HepG2 (cell line): ENCODE measurements around the gene TSPAN2. TPM values are rescaled to one million over a fixed set of nuclear protein-coding genes. Genes with fewer than 3 reads are reported as not detected.
A peak's percentile ranks its signal among the peaks of the same experiment; 100 is the strongest.

Source experiments
- FOSL1 ChIP-seq: sonication (generic); formaldehyde crosslinking; IDR thresholded peaks from 2 replicates; pipeline ENCODE4 v1.9.0; 2021; ENCODE audit warnings: missing genetic modification reagents, borderline replicate concordance
- FOSL2 ChIP-seq: sonication (generic); formaldehyde crosslinking; IDR thresholded peaks from 2 replicates; pipeline ENCODE4 v1.4.0; 2020; ENCODE audit warnings: missing genetic modification reagents
- HMG20A ChIP-seq: IDR thresholded peaks from 2 replicates; pipeline ENCODE4 v1.6.1; 2016; ENCODE audit warnings: borderline replicate concordance
- HNF4A ChIP-seq: sonication (generic); formaldehyde crosslinking; IDR thresholded peaks from 2 replicates; pipeline ENCODE4 v1.4.0; 2020; ENCODE audit warnings: missing genetic modification reagents
- NR3C1 ChIP-seq: sonication (generic); formaldehyde crosslinking; IDR thresholded peaks from 2 replicates; pipeline ENCODE4 v1.4.0; 2020; ENCODE audit warnings: missing genetic modification reagents
- NRL ChIP-seq: sonication (generic); formaldehyde crosslinking; IDR thresholded peaks from 2 replicates; pipeline ENCODE4 v1.5.0; 2020; ENCODE audit warnings: missing genetic modification reagents, mild to moderate bottlenecking, moderate library complexity, borderline replicate concordance
- SMC3 ChIP-seq: IDR thresholded peaks from 2 replicates; pipeline ENCODE4 v1.6.1; 2011; ENCODE audit warnings: low read length, improper control_type of control experiment
- ZNF12 ChIP-seq: sonication (generic); formaldehyde crosslinking; IDR thresholded peaks from 2 replicates; pipeline ENCODE4 v1.5.0; 2020; ENCODE audit warnings: missing genetic modification reagents
- ZNF264 ChIP-seq: sonication (generic); formaldehyde crosslinking; IDR thresholded peaks from 2 replicates; pipeline ENCODE4 v1.4.0; 2020; ENCODE audit warnings: missing genetic modification reagents
- ZNF737 ChIP-seq: sonication (generic); formaldehyde crosslinking; IDR thresholded peaks from 2 replicates; pipeline ENCODE4 v1.5.0; 2020; ENCODE audit warnings: missing genetic modification reagents, mild to moderate bottlenecking, borderline replicate concordance
- ZNF772 ChIP-seq: sonication (generic); formaldehyde crosslinking; IDR thresholded peaks from 2 replicates; pipeline ENCODE4 v1.5.0; 2020; ENCODE audit warnings: mild to moderate bottlenecking, missing genetic modification reagents
- ZSCAN21 ChIP-seq: sonication (generic); formaldehyde crosslinking; IDR thresholded peaks from 2 replicates; pipeline ENCODE4 v1.8.0; 2022; ENCODE audit warnings: mild to moderate bottlenecking, missing genetic modification reagents, moderate library complexity, borderline replicate concordance
- polyA plus RNA-seq, 8 experiments: library from polyadenylated mRNA; depleted of rRNA in 3 of 8; stranded (reverse) in 7 of 8; unstranded in 1 of 8; fragments of >200 nt; fragmentation: Illumina TruSeq in 4 of 8; extraction: Trizol in 4 of 8; gene quantifications; 2 replicates each; pipeline versions ENCODE4 v1.2.1 to v1.2.3, GENCODE V29; 2011 to 2016; ENCODE audit warnings: low read depth in 4 of 8, missing spikeins in 1 of 8, mixed read lengths in 1 of 8; ENCODE audit not compliant: insufficient read depth in 1 of 8
- total RNA-seq, 5 experiments: library from RNA; depleted of rRNA; stranded (reverse); fragments of >200 nt; fragmentation: Illumina TruSeq; extraction: Trizol; gene quantifications; 2 replicates each; pipeline ENCODE4 v1.2.3, GENCODE V29; 2016; ENCODE audit warnings: low read depth in 1 of 5
- TF ChIP-seq, protein P1 (sequence below): fragments of 450-650 bp; IDR thresholded peaks from 2 replicates; pipeline ENCODE4 v1.6.1; 2017; ENCODE audit warnings: mild to moderate bottlenecking
- TF ChIP-seq, protein P2 (sequence below): IDR thresholded peaks from 2 replicates; pipeline ENCODE4 v1.6.1; 2016; ENCODE audit warnings: low read depth, borderline replicate concordance
- TF ChIP-seq, protein P3 (sequence below): sonication (generic); formaldehyde crosslinking; conservative IDR thresholded peaks from 2 replicates; pipeline ENCODE4 v1.4.0; 2020; ENCODE audit warnings: missing genetic modification reagents
- TF ChIP-seq, protein P4 (sequence below): sonication (generic); formaldehyde crosslinking; IDR thresholded peaks from one replicate; pipeline ENCODE4 v1.5.1; 2020; ENCODE audit warnings: mild to moderate bottlenecking, missing genetic modification reagents; ENCODE audit errors: not compliant biosample characterization

TSPAN2 gene
- total and polyA plus RNA-seq, 2 of the 13 experiments (the other 11 are each of a cell fraction or from before 2014, with no cell fraction given) = not detected

DNA sequence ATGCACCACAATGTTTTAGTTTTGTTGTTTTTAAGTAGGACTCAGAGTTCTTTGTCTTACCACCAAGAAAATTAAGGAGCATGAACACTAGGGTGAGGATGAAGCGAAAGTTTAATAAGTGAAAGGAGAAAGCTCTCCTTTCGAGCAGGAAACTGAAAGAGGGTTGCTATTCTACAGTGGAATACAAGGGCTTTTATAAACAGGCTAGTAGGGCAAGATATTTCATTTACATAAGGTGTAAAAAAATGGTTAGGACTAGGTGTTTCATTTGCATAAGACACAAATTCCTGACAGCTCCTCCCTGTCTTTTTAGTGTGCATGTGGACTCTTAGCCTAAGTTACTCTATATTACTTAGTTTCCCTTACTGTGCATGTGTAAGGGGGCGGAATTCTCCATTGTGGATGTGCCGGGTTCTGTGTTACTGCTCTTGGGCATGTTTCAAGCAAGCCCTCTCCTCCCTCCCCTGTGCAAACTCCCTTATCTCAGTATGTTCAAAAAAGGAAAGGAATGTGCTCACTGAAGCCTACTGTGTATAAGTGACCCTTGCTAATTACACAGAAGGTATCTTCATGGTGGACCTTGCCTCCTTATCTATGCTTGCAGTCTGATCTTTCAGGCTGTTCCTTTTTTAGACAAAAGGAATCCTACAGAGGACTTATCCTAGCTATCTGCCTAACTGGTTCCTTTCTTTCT is 52.3 kb downstream of the TSPAN2 start (continued):
- TF ChIP-seq, protein P1, sequence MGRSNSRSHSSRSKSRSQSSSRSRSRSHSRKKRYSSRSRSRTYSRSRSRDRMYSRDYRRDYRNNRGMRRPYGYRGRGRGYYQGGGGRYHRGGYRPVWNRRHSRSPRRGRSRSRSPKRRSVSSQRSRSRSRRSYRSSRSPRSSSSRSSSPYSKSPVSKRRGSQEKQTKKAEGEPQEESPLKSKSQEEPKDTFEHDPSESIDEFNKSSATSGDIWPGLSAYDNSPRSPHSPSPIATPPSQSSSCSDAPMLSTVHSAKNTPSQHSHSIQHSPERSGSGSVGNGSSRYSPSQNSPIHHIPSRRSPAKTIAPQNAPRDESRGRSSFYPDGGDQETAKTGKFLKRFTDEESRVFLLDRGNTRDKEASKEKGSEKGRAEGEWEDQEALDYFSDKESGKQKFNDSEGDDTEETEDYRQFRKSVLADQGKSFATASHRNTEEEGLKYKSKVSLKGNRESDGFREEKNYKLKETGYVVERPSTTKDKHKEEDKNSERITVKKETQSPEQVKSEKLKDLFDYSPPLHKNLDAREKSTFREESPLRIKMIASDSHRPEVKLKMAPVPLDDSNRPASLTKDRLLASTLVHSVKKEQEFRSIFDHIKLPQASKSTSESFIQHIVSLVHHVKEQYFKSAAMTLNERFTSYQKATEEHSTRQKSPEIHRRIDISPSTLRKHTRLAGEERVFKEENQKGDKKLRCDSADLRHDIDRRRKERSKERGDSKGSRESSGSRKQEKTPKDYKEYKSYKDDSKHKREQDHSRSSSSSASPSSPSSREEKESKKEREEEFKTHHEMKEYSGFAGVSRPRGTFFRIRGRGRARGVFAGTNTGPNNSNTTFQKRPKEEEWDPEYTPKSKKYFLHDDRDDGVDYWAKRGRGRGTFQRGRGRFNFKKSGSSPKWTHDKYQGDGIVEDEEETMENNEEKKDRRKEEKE = no peak
- TF ChIP-seq ZNF772 (no peak), HMG20A (CRISPR knock-in tag) (no peak), FOSL1 (CRISPR knock-in tag) (no peak), ZSCAN21 (CRISPR knock-in tag) (no peak), ZNF264 (0 out of 2 replicates have a peak, but pooled peaks have one; percentile 34), ZNF737 (CRISPR knock-in tag) (no peak), HNF4A (CRISPR knock-in tag) (peak; percentile 83), SMC3 (no peak), NRL (no peak), FOSL2 (CRISPR knock-in tag) (no peak), NR3C1 (no peak), ZNF12 (peak; percentile 79)
- TF ChIP-seq, protein P2, sequence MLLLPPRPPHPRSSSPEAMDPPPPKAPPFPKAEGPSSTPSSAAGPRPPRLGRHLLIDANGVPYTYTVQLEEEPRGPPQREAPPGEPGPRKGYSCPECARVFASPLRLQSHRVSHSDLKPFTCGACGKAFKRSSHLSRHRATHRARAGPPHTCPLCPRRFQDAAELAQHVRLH = no peak
- TF ChIP-seq, protein P3, sequence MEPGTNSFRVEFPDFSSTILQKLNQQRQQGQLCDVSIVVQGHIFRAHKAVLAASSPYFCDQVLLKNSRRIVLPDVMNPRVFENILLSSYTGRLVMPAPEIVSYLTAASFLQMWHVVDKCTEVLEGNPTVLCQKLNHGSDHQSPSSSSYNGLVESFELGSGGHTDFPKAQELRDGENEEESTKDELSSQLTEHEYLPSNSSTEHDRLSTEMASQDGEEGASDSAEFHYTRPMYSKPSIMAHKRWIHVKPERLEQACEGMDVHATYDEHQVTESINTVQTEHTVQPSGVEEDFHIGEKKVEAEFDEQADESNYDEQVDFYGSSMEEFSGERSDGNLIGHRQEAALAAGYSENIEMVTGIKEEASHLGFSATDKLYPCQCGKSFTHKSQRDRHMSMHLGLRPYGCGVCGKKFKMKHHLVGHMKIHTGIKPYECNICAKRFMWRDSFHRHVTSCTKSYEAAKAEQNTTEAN = no peak
- TF ChIP-seq, protein P4, sequence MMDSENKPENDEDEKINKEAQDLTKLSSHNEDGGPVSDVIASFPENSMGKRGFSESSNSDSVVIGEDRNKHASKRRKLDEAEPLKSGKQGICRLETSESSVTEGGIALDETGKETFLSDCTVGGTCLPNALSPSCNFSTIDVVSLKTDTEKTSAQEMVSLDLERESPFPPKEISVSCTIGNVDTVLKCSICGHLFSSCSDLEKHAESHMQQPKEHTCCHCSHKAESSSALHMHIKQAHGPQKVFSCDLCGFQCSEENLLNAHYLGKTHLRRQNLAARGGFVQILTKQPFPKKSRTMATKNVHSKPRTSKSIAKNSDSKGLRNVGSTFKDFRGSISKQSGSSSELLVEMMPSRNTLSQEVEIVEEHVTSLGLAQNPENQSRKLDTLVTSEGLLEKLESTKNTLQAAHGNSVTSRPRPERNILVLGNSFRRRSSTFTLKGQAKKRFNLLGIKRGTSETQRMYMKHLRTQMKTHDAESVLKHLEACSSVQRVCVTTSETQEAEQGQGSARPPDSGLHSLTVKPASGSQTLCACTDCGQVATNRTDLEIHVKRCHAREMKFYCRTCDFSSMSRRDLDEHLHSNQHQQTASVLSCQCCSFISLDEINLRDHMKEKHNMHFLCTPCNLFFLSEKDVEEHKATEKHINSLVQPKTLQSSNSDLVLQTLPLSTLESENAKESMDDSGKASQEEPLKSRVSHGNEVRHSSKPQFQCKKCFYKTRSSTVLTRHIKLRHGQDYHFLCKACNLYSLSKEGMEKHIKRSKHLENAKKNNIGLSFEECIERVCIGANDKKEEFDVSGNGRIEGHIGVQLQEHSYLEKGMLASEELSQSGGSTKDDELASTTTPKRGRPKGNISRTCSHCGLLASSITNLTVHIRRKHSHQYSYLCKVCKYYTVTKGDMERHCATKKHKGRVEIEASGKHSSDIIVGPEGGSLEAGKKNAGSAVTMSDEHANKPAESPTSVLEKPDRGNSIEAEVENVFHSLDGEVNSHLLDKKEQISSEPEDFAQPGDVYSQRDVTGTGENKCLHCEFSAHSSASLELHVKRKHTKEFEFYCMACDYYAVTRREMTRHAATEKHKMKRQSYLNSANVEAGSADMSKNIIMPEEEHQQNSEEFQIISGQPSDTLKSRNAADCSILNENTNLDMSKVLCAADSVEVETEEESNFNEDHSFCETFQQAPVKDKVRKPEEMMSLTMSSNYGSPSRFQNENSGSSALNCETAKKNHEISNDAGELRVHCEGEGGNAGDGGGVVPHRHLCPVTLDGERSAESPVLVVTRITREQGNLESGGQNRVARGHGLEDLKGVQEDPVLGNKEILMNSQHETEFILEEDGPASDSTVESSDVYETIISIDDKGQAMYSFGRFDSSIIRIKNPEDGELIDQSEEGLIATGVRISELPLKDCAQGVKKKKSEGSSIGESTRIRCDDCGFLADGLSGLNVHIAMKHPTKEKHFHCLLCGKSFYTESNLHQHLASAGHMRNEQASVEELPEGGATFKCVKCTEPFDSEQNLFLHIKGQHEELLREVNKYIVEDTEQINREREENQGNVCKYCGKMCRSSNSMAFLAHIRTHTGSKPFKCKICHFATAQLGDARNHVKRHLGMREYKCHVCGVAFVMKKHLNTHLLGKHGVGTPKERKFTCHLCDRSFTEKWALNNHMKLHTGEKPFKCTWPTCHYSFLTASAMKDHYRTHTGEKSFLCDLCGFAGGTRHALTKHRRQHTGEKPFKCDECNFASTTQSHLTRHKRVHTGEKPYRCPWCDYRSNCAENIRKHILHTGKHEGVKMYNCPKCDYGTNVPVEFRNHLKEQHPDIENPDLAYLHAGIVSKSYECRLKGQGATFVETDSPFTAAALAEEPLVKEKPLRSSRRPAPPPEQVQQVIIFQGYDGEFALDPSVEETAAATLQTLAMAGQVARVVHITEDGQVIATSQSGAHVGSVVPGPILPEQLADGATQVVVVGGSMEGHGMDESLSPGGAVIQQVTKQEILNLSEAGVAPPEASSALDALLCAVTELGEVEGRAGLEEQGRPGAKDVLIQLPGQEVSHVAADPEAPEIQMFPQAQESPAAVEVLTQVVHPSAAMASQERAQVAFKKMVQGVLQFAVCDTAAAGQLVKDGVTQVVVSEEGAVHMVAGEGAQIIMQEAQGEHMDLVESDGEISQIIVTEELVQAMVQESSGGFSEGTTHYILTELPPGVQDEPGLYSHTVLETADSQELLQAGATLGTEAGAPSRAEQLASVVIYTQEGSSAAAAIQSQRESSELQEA (CRISPR knock-in tag) = no peak
